Measurements from ENCODE around the gene ITPRIP.

ITPRIP gene

GRCh38 chr10:104307576-104308438 lies 30.5 kb downstream of the ITPRIP start:
- DNase-seq (ENCODE audit: low read depth), result no peak

GRCh38 chr10:104306897-104307296 lies 31.4 kb downstream of the ITPRIP start:
- DNase-seq (ENCODE audit: low read depth), result no peak

GRCh38 chr10:104304927-104305326 lies 33.3 kb downstream of the ITPRIP start:
- no peak for DNase-seq (ENCODE audit: low read depth)

DNA sequence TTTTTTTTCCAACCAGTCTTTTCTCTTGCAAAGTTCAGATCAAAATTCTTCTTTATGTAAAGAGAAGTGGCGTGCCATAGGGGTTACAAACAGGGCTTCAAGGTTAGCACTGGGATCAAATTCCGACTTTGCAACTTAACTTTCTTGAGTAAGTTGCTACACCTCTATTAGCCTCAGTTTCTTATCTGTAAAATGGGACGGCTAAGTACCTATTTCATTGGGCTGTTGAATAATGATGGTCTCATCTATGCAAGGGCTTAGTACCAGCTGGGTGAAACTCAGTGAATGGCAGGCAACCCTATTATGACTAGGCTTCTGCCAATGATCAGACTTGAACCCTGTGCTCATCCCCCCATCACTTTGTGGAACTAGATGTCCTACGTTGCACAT lies 33.9 kb downstream of the ITPRIP start:
- no peak for DNase-seq (ENCODE audit: low read depth)

DNA sequence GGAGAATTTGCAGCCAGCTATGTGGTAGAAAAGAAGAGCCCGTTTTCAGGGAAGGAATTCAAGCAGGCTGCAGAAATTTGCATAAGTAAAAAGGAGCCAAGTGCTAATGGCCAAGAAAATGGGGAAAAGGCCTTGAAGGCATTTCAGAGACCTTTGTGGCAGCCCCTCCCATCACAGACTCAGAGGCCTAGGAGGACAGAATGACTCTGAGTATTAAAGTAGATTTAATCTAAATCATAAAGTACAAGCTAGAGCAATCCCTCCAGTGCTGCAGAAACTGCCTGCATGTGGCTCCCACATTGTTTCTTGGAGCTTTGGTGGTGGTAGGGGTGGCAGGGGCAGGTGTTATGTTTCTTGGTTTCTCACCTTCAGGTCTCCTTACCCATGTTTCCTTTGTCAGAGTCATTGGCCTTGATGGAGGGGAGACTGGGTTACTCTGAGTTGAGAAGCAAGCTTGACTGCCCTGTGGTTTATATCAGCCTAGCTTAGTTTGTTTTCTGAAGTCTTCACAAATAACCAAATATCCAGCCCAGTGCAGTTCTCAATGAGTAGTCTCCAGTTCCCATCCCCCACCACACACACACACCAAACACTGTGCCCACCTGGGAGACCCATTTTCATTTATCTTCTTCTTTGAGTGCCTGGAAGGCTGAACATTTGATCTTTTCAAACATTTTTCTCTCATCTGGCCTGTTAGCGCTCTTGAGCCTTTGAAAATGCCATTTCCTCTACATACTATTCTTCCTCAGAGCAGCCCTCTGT lies 34.5 kb downstream of the ITPRIP start:
- DNase-seq (ENCODE audit: low read depth), result no peak

- DNase-seq (ENCODE audit: low read depth), result no peak
Observed at GRCh38 chr10:104301907-104302690, 36.2 kb downstream of the ITPRIP start.

DNA sequence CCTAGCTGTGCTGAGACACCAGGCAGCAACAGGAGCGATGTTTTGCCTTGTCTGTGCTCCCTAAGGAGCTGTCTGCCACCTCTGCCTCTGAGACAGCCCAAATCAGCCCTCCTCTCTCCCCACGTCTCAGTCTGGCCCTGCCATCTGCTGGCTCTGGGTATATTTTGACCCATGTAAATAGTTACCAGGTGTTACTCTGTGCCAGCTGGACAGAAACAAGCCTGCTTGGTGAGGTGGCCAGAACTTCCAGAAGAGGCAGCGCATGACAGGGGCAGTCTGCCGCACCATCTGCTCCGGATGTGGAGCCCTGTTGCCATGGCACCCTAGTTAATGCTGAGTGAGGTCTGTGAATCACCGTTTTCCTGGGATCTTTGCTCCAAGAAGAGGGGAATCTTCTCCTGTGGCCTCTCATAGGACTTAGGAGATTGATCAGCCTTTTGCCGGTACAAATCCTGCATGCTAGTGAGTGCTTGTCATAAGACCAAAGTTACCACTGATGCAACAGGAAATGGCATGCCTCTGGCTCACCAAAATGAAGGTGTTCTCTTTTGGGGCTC lies 37.5 kb downstream of the ITPRIP start:
- DNase-seq (ENCODE audit: low read depth), result no peak

DNA sequence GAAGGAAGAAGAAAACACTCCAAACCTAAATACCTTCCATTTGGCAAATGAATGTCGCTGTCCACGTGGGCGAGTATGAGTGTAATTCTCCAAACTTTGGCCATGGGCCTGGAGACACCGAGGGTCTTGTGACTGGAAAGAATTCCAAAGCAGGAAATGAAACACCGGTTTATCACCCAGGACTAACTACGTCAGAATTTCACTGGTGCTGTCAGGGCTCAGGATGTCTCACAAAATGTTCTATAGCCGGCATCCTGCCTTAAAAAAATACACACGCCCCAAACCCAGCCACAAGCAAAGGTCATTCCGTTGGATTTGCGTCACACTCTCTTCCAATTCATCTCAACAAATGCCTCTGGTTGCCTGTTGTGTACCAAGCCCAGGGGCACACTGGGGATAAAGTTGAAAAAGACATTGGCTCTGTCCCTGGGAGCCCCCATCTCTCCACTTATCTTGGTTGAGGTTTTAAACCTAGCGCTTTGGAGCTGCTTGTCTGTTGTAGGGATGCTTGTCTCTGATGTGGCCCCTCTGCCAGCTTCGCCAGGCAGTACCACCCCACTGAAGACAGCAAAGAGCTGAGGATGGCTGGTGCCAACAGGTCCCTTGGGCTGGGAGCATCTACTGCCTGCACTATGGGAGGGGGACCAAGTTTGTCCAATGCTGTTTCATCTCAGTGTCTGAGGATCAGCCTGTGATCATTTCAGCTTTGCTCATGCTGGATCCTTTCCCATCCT lies 38.1 kb downstream of the ITPRIP start:
- no peak for DNase-seq (ENCODE audit: low read depth)

- no peak for DNase-seq (ENCODE audit: low read depth)
Observed at GRCh38 chr10:104299031-104299904, 39.0 kb downstream of the ITPRIP start.

- no peak for DNase-seq (ENCODE audit: low read depth)
Observed at GRCh38 chr10:104297697-104298660, 40.3 kb downstream of the ITPRIP start.

- DNase-seq (ENCODE audit: low read depth), result no peak
Observed at GRCh38 chr10:104296687-104297436, 41.4 kb downstream of the ITPRIP start.

DNA sequence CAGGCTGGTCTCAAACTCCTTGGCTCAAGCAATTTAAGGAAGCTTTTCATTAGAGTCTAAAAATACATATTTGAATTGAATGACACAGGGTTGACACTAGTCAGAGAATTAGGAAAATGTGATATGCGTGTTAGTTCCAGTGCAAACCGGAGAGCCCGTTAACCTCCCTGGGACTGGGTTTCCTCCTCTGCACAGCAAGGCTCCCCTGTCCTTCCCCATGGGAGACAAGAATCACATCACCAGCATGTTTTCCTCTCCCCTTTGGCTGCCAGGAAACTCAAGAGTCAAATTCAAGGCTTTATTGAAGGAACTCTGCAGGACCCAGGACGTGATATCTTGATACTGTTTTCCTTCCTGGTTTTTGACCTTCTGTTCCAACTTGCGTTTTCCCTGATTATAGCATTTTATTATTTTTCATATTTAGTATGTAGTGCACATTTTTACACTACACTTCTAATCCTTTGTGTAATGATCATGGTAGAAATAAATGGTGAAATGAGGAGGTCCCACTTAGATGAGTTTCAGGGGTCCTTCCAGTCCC lies 44.4 kb downstream of the ITPRIP start:
- no peak for DNase-seq (ENCODE audit: low read depth)

DNA sequence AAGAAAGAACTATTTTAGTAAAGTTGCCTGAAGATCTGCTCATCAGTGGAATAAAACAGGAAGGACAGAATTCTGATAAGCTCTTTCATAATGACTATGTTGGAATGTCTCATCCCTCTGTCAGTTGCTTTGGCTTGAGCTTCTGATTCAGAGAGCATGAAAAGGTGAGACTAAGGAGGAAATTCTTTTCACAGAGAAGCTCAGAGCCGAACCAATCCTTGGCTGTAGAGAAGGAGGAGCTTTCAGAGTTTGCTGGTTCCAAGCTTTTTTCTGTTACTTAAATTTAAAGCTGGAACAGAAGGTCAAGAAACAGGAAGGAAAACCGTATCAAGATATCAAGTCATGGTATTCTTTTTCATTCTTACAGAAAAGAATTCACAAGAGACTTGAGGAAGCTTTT lies 45.3 kb downstream of the ITPRIP start:
- no peak for DNase-seq (ENCODE audit: low read depth)

GRCh38 chr10:104291439-104291951 lies 46.8 kb downstream of the ITPRIP start:
- DNase-seq (ENCODE audit: low read depth), result peak; percentile 72

DNA sequence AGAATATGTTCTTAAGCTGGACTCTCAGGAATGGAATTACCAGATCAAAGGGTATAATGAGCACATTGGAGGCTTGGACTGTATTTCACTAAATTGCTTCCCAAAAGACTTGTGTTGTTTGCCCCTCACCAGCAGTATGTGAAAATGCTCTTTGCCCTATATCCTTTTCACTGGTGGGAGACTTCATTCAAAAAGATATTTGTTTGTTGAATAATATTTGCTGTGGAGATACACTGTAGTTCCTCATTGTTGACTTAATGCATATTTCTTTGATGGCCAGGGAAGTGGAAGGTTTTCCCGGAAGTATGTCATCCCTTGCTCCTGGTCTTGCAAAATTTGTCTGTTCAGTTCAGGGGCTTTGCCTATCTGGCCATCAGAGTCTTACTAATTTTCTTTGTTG lies 49.9 kb downstream of the ITPRIP start:
- no peak for DNase-seq (ENCODE audit: low read depth)

DNA sequence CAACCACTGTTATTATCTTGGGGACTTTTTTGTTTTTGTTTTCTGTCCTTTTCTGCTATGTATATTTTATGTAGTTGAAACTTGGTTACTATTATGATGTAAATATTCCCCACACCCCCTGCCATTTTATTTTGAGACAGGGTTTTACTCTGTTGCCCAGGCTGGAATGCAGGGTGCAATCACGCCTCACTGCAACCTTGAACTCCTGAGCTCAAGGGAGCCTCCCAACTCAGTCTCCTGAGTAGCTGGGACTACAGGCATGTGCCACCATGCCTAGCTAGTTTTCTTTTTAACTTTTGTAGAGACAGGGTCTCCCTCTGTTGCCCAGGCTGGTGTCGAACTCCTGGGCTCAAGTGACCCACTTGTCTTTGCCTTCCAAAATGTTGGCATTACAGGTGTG lies 51.3 kb downstream of the ITPRIP start:
- DNase-seq (ENCODE audit: low read depth), result no peak

GRCh38 chr10:104284846-104285245 lies 53.4 kb downstream of the ITPRIP start:
- DNase-seq (ENCODE audit: low read depth), result no peak

DNA sequence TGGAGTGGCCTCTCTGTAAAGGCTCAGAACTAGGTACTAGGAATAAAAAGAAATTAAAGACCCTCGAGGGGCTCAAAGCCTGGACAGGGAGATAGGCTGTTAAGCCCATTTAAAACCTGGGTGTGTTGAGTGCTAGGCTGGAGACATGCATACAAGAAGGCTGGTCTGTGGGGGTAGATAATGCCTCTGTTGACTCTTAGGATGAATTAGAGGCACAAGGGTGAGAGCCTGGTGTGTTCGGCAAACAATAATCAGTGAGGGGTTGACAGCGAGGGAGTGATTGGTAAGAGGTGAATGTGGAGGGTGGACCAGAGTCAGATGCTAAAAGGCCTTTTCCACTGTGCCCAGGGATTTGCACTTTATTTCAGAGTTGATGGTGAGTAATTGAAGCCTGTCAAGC lies 56.6 kb downstream of the ITPRIP start:
- DNase-seq (ENCODE audit: low read depth), result no peak
